ENCODE measurements around the gene ZGPAT. TPM values are rescaled to one million over a fixed set of nuclear protein-coding genes. Genes with fewer than 3 reads are reported as not detected.

ZGPAT gene
- total and polyA plus RNA-seq, 2 of the 13 experiments (the other 11 are each of a cell fraction or from before 2014, with no cell fraction given): 23.0 to 41.9 TPM

DNA sequence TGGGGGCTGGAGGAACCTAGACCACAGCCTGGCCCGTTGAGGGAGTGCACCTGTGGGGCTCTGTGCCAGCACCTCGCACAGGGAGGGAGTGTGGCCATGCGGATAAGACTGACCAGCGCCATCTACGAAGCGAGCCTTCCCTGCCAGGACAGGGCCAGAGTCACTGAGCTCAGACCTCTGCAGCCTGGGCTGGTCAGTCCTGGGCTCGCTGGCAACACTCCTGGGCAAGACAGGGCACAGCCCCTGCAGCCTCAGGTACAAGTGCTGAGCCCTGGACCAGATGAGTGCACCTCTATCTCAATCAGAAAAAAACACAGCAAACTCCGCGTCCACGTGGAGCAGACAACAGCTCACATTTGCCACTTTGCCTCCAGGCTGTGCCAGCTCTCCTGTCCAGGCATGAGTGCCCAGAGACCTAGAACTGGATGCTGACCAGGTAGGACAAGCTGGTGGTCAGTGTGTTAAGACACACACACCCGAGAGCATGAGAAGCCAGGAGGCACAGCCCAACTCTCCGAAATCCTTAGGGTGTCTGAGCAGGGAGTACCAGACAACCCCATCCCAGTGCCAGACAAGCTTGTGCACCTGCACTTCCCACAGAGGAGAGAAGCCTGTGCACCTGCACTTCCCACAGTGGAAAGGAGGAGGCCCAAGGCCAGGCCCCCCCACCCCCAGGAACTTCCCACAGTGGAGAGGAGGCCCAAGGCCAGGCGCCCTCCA lies 4.9 kb upstream of the ZGPAT start (continued):
- TF ChIP-seq, protein P1, sequence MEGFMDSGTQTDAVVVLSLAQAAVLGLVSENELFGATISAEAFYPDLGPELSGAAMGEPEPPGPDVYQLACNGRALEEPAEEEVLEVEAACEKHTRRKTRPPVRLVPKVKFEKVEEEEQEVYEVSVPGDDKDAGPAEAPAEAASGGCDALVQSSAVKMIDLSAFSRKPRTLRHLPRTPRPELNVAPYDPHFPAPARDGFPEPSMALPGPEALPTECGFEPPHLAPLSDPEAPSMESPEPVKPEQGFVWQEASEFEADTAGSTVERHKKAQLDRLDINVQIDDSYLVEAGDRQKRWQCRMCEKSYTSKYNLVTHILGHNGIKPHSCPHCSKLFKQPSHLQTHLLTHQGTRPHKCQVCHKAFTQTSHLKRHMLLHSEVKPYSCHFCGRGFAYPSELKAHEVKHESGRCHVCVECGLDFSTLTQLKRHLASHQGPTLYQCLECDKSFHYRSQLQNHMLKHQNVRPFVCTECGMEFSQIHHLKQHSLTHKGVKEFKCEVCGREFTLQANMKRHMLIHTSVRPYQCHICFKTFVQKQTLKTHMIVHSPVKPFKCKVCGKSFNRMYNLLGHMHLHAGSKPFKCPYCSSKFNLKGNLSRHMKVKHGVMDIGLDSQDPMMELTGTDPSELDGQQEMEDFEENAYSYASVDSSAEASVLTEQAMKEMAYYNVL (CRISPR knock-in tag; IDR thresholded peaks at IDR 0.05; ENCODE audit: borderline replicate concordance): 0 out of 2 replicates have a peak, but pooled peaks have one; percentile 7
- TF ChIP-seq, protein P2, sequence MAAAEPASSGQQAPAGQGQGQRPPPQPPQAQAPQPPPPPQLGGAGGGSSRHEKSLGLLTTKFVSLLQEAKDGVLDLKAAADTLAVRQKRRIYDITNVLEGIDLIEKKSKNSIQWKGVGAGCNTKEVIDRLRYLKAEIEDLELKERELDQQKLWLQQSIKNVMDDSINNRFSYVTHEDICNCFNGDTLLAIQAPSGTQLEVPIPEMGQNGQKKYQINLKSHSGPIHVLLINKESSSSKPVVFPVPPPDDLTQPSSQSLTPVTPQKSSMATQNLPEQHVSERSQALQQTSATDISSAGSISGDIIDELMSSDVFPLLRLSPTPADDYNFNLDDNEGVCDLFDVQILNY (CRISPR knock-in tag; conservative IDR thresholded peaks at IDR 0.05): no peak
- no peak for TF ChIP-seq SRF (IDR thresholded peaks at IDR 0.05; ENCODE audit: low read depth, low read length)
- TF ChIP-seq FOXA1 (IDR thresholded peaks at IDR 0.05): no peak
- peak; percentile 2; the same call in 1 of the 2 replicates for TF ChIP-seq FOXA1 (CRISPR knock-in tag; IDR thresholded peaks at IDR 0.05)
- peak; percentile 3; the same call in 1 of the 2 replicates for TF ChIP-seq TMF1 (CRISPR knock-in tag; IDR thresholded peaks at IDR 0.05; ENCODE audit: low read depth)
- no peak for TF ChIP-seq ZBTB1 (CRISPR knock-in tag; IDR thresholded peaks at IDR 0.05; ENCODE audit: borderline replicate concordance)
- TF ChIP-seq, protein P3, sequence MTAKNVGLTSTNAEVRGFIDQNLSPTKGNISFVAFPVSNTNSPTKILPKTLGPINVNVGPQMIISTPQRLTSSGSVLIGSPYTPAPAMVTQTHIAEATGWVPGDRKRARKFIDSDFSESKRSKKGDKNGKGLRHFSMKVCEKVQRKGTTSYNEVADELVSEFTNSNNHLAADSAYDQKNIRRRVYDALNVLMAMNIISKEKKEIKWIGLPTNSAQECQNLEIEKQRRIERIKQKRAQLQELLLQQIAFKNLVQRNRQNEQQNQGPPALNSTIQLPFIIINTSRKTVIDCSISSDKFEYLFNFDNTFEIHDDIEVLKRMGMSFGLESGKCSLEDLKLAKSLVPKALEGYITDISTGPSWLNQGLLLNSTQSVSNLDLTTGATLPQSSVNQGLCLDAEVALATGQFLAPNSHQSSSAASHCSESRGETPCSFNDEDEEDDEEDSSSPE (CRISPR knock-in tag; IDR thresholded peaks at IDR 0.05): no peak
- TF ChIP-seq SIX4 (CRISPR knock-in tag; IDR thresholded peaks at IDR 0.05): no peak
- TF ChIP-seq RFXAP (CRISPR knock-in tag; IDR thresholded peaks at IDR 0.05; ENCODE audit: borderline replicate concordance): no peak
- peak; percentile 67; the same call in 1 of the 2 replicates for TF ChIP-seq ZC3H4 (CRISPR knock-in tag; IDR thresholded peaks at IDR 0.05; ENCODE audit: borderline replicate concordance)
- TF ChIP-seq, protein P4, sequence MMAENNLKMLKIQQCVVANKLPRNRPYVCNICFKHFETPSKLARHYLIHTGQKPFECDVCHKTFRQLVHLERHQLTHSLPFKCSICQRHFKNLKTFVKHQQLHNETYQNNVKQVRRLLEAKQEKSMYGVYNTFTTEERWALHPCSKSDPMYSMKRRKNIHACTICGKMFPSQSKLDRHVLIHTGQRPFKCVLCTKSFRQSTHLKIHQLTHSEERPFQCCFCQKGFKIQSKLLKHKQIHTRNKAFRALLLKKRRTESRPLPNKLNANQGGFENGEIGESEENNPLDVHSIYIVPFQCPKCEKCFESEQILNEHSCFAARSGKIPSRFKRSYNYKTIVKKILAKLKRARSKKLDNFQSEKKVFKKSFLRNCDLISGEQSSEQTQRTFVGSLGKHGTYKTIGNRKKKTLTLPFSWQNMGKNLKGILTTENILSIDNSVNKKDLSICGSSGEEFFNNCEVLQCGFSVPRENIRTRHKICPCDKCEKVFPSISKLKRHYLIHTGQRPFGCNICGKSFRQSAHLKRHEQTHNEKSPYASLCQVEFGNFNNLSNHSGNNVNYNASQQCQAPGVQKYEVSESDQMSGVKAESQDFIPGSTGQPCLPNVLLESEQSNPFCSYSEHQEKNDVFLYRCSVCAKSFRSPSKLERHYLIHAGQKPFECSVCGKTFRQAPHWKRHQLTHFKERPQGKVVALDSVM (CRISPR knock-in tag; IDR thresholded peaks at IDR 0.05): no peak
- no peak for TF ChIP-seq ZFP82 (CRISPR knock-in tag; IDR thresholded peaks at IDR 0.05; ENCODE audit: borderline replicate concordance)
- TF ChIP-seq ZNF768 (CRISPR knock-in tag; IDR thresholded peaks at IDR 0.05): peak; percentile 72
- peak; percentile 35; the same call in 1 of the 2 replicates for TF ChIP-seq TAF1 (CRISPR knock-in tag; IDR thresholded peaks at IDR 0.05)
- 0 out of 2 replicates have a peak, but pooled peaks have one; percentile 4 for TF ChIP-seq ZFYVE20 (CRISPR knock-in tag; IDR thresholded peaks at IDR 0.05; ENCODE audit: borderline replicate concordance, low read depth)
- TF ChIP-seq ISX (CRISPR knock-in tag; conservative IDR thresholded peaks at IDR 0.05): no peak
- TF ChIP-seq EEA1 (CRISPR knock-in tag; IDR thresholded peaks at IDR 0.05; ENCODE audit: borderline replicate concordance): 0 out of 2 replicates have a peak, but pooled peaks have one; percentile 66
